Measurements from ENCODE around the gene PTCH2. TPM values are rescaled to one million over a fixed set of nuclear protein-coding genes. Genes with fewer than 3 reads are reported as not detected.

The PTCH2 gene
- total RNA-seq, 2 donors from 2014 or later = 0.26 to 0.99 TPM

DNA sequence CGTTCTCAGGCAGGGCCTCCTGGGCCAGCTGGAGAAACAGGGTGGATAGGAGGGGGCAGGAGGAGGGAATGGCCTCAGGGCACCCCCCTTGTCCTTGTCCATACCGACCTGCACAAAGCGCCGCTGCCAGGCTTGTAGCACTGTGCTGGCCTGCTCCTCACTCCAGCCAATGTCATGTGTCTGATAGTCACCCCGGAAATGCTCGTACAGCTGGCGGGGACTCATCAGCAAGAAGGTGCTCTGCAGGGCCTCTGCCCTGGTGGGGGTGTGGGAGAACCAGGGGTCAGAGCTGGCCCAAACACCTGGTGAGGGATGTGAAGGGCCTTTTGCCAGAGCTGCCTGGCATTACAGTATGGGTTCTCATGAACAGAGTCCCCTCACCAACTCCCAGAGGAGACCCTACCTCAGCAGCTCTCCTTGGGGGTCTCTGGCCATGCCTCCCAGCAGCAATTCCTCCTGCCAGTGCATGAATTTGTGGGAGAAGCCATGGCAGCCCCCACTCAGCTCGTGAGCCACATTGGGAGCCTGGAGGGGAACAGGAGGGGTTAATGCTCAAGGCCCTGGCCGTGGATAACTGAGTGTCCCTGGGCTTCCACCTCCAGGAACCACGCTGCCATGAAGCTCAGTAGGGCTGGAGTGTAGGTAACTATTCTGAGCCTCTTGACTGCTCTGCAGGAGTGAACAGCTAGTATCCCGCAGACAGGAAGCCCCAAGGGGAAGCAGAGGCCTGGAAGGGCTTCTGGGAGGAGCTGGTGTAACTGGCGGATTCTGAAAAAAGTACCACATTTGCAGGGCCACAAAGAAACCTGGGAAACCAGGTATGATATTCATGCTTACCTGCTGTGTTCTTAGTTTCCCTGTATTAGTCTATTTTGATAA is 13.3 kb downstream of the PTCH2 start:
- ATAC-seq = no peak
- intact Hi-C loops (cut with DNase I) = loop anchor here (5.0 kb wide), 1 partner anchor 37 kb away; no protein-coding TSS in a partner anchor

DNA sequence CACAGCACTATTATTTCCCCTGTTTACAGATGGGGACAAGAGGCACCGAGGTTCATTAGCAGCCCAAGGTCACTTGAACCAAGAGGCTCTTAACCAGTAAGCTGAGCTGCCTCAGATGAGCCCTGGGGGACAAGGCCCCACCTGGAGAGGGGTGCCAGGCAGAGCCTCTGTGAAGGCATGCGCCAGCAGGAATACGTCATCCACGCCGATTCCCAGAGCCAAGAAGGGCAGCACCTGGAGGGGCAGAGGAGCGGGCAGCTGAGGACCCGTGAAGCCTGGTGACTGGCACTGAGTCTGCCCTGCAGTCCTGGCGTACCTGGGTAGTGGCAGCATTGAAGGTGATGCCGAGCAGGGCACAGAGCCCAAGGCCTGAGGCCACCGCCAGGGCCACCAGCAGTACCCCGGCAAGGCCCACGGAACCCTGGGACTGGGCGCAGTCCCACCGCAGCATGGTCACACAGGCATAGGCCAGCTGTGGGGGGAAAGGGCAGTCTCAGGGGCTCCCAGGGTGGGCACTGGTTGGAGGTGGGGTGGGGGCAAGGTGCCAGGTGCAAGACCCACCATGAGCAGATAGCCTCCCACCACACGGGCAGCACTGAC is 14.1 kb downstream of the PTCH2 start:
- no peaks in the 10 kb centered on the region for H3K9me3 ChIP-seq
- no peaks in the 10 kb centered on the region for H3K27me3 ChIP-seq
- WGBS, 2 donors = 86 to 87% methylated on average over 3 to 14 of the region's 15 CpGs
- ATAC-seq (no peak), DNase-seq (no peak)
- H3K27ac ChIP-seq = no peak overlapping the region
- H3K4me1 ChIP-seq = no peaks in the 10 kb centered on the region
- TF ChIP-seq, protein P1, sequence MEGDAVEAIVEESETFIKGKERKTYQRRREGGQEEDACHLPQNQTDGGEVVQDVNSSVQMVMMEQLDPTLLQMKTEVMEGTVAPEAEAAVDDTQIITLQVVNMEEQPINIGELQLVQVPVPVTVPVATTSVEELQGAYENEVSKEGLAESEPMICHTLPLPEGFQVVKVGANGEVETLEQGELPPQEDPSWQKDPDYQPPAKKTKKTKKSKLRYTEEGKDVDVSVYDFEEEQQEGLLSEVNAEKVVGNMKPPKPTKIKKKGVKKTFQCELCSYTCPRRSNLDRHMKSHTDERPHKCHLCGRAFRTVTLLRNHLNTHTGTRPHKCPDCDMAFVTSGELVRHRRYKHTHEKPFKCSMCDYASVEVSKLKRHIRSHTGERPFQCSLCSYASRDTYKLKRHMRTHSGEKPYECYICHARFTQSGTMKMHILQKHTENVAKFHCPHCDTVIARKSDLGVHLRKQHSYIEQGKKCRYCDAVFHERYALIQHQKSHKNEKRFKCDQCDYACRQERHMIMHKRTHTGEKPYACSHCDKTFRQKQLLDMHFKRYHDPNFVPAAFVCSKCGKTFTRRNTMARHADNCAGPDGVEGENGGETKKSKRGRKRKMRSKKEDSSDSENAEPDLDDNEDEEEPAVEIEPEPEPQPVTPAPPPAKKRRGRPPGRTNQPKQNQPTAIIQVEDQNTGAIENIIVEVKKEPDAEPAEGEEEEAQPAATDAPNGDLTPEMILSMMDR (IDR thresholded peaks at IDR 0.05) = no peak
- TF ChIP-seq POLR2A (IDR thresholded peaks at IDR 0.05) = no peak
- intact Hi-C loops (cut with DNase I) = loop anchor here (5.0 kb wide), 1 partner anchor 37 kb away; no protein-coding TSS in a partner anchor
- no peaks in the 10 kb centered on the region for H3K36me3 ChIP-seq (replicated peaks in 1 of 2; ENCODE audit: insufficient read depth in 1 of 2, low read depth in 2 of 2)
- H3K4me3 ChIP-seq = no peak overlapping the region

More for the DNA sequence above, 13.3 kb downstream of the PTCH2 start:
- WGBS, 2 donors = 71 to 75% methylated on average over 6 to 12 of the region's 12 CpGs
- Histone ChIP-seq H3K4me3 (no peak overlapping the region), H3K9me3 (no peaks in the 10 kb centered on the region), H3K27me3 (no peaks in the 10 kb centered on the region), H3K4me1 (no peaks in the 10 kb centered on the region), H3K36me3 (replicated peaks in 1 of 2; ENCODE audit: insufficient read depth in 1 of 2, low read depth in 2 of 2) (no peaks in the 10 kb centered on the region), H3K27ac (no peak overlapping the region)
- TF ChIP-seq, protein P1 (IDR thresholded peaks at IDR 0.05) = no peak
- TF ChIP-seq POLR2A (IDR thresholded peaks at IDR 0.05) = no peak
- no peak for DNase-seq

- no peaks in the 10 kb centered on the region for H3K36me3 ChIP-seq (replicated peaks in 1 of 2; ENCODE audit: insufficient read depth in 1 of 2, low read depth in 2 of 2)
- no peaks in the 10 kb centered on the region for H3K4me1 ChIP-seq
- no peaks in the 10 kb centered on the region for H3K9me3 ChIP-seq
- TF ChIP-seq POLR2A (IDR thresholded peaks at IDR 0.05) = no peak
- TF ChIP-seq, protein P1 (IDR thresholded peaks at IDR 0.05) = no peak
- H3K27ac ChIP-seq = no peak overlapping the region
- intact Hi-C loops (cut with DNase I) = loop anchor here (5.0 kb wide), 1 partner anchor 36 kb away; no protein-coding TSS in a partner anchor
- ATAC-seq (no peak), DNase-seq (no peak)
- no peak overlapping the region for H3K4me3 ChIP-seq
- H3K27me3 ChIP-seq = no peaks in the 10 kb centered on the region
- WGBS, 2 donors = 83 to 87% methylated on average over 20 to 21 of the region's 21 CpGs
Observed at GRCh38 chr1:44828003-44828651, 14.9 kb downstream of the PTCH2 start.

- Histone ChIP-seq H3K27me3 (no peaks in the 10 kb centered on the region), H3K4me1 (no peaks in the 10 kb centered on the region), H3K4me3 (no peak overlapping the region), H3K9me3 (no peaks in the 10 kb centered on the region), H3K27ac (peak overlapping the region in 1 of 4 donors; percentile 3), H3K36me3 (replicated peaks in 1 of 2; ENCODE audit: insufficient read depth in 1 of 2, low read depth in 2 of 2) (no peaks in the 10 kb centered on the region)
- ATAC-seq = peak; percentile 8
- intact Hi-C loops (cut with DNase I) = loop anchor here (5.0 kb wide), 1 partner anchor 35 kb away; no protein-coding TSS in a partner anchor
- peak in 2 of 4 donors; percentile 24 to 42 for DNase-seq
- 73 to 80% methylated on average over 9 to 28 of the region's 28 CpGs for WGBS, 2 donors
- TF ChIP-seq, protein P1 (IDR thresholded peaks at IDR 0.05) = no peak
- no peak for TF ChIP-seq POLR2A (IDR thresholded peaks at IDR 0.05)
Observed at GRCh38 chr1:44827197-44828002, 15.7 kb downstream of the PTCH2 start.
